Adrenal gland (tissue), 12 donors: ENCODE results near the gene TEAD4. TPM values are rescaled to one million over a fixed set of nuclear protein-coding genes. Genes with fewer than 3 reads are reported as not detected.
A peak's percentile ranks its signal among the peaks of the same experiment; 100 is the strongest.

Source experiments
- DNase-seq, 7 donors: peaks; one replicate each; pipeline ENCODE4 v3.0.0-alpha.2; 2019 to 2020
- H3K27ac ChIP-seq, 5 donors: fragments of 200-600 bp; sonication (generic) in 4 of 5; 1 replicate in 3 of 5; 2 replicates in 2 of 5; pipeline versions ENCODE4 v1.5.1 to v1.8.0; 2016 to 2020; ENCODE audit warnings: mild to moderate bottlenecking in 1 of 5
- H3K27me3 ChIP-seq: fragments of 200-600 bp; 2 replicates; pipeline ENCODE4 v1.8.0; 2021
- H3K36me3 ChIP-seq, 2 donors: fragments of 200-600 bp; replicated peaks in 1 of 2; 1 replicate in 1 of 2; 2 replicates in 1 of 2; pipeline versions ENCODE4 v1.5.1 to v1.8.0; 2018 to 2022
- H3K4me1 ChIP-seq, 2 donors: fragments of 200-600 bp; replicated peaks in 1 of 2; 1 replicate in 1 of 2; 2 replicates in 1 of 2; pipeline versions ENCODE4 v1.5.1 to v1.8.0; 2018 to 2021
- H3K4me3 ChIP-seq, 4 donors: fragments of 200-600 bp; sonication (generic) in 3 of 4; one replicate each; pipeline ENCODE4 v1.5.1; 2016 to 2018
- H3K9me3 ChIP-seq, 3 donors: fragments of 200-600 bp; sonication (generic) in 1 of 3; replicated peaks in 1 of 3; 1 replicate in 2 of 3; 2 replicates in 1 of 3; pipeline versions ENCODE4 v1.5.1 to v1.8.0; 2016 to 2021
- POLR2A ChIP-seq, 2 donors: fragments of 450-650 bp; IDR thresholded peaks; one replicate each; pipeline ENCODE4 v1.6.1; 2017; ENCODE audit warnings: antibody characterized with exemption in 2 of 2, mild to moderate bottlenecking in 2 of 2, moderate library complexity in 1 of 2
- WGBS, 4 donors: extraction: QIAGEN DNeasy Blood & Tissue Kit in 2 of 4; methylation state at CpG; one replicate each; pipeline versions ENCODE4 v1.1.5 to v1.1.7; 2013 to 2017; 5-methylcytosine and 5-hydroxymethylcytosine counted together
- intact Hi-C, 2 donors: fragments of 100-400 bp; cut with DNase I; formaldehyde crosslinking; loops; one replicate each; pipeline versions ENCODE4 v1.14.1 to v1.15.0; 2022 to 2023
- polyA plus RNA-seq, 3 donors: library from polyadenylated mRNA; stranded (reverse); fragments of 200-250 nt in 2 of 3; fragments of 350-450 nt in 1 of 3; fragmentation: Illumina TruSeq in 1 of 3; extraction: RNeasy Lipid Tissue Mini Kit (QIAGEN cat#74804) in 1 of 3; gene quantifications; one replicate each; pipeline ENCODE4 v1.2.3, GENCODE V29; 2013 to 2014
- total RNA-seq, 9 donors: library from RNA; depleted of rRNA in 4 of 9; stranded (reverse); fragments of >200 nt in 4 of 9; fragments of 120-200 nt in 1 of 9; fragmentation: NEBNext Ultra II Directional in 1 of 9; extraction: Animal tissue kit (Norgen Biotek cat#: 25700) in 1 of 9; gene quantifications; one replicate each; pipeline versions ENCODE4 v1.1.0 to v1.2.4, GENCODE V29; 2013 to 2023
- TF ChIP-seq, protein P1 (sequence below), 6 experiments: fragments of 450-650 bp in 4 of 6; fragments of 200-600 bp in 2 of 6; sonication (generic) in 1 of 6; IDR thresholded peaks; 1 replicate in 5 of 6; 2 replicates in 1 of 6; pipeline versions ENCODE4 v1.5.1 to v1.8.0; 2016 to 2021; ENCODE audit warnings: antibody characterized with exemption in 6 of 6, mild to moderate bottlenecking in 2 of 6, moderate library complexity in 1 of 6
- donor health status: healthy with polysubstance abuse.
- donor health status: Bipolar disorder and iron deficiency.
- donor health status: DM: yes; HTN: yes; CAD: no.
- donor health status: DM: no; HTN: no; CAD: no.
- donor health status: DM: no; HTN: no; CAD: no.
- donor health status: DM: yes; HTN: yes; CAD: no.

Gene TEAD4
- total and polyA plus RNA-seq, 12 donors = 1.2 to 16.6 (median 7.6) TPM

DNA sequence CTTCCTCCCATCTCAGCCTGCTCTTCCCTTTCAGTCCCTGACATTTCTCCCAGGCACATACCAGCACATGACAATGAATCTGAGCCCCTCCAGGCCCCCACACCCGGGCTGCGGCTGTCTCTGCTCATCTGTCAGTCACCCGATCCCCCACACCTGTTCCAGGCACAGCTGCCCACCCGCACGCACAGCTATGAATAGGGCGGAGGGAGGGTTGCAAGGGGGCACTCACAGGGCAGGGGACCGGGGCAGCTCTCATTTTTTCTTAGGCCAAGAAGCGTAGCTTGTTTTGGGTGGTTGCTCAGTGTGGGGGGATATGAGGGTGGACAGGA is 74.3 kb downstream of the TEAD4 start:
- no peak for DNase-seq
- WGBS, 4 donors = 67 to 86% (median 73%) methylated on average over 6 to 8 of the region's 8 CpGs

GRCh38 chr12:3034067-3034750 is 75.0 kb downstream of the TEAD4 start:
- DNase-seq = peak; percentile 42 to 79 (median 58)
- intact Hi-C loops = loop anchor here in 1 of 2 donors (10.0 kb wide), 1 partner anchor 149 kb away; no protein-coding TSS in a partner anchor

More for the DNA sequence above, 74.3 kb downstream of the TEAD4 start:
- Histone ChIP-seq H3K4me1 (no peaks in the 10 kb centered on the region), H3K27me3 (no peaks in the 10 kb centered on the region), H3K4me3 (no peak overlapping the region), H3K36me3 (no peaks in the 10 kb centered on the region), H3K27ac (peak overlapping the region in 1 of 5 donors; percentile 55), H3K9me3 (no peaks in the 10 kb centered on the region)
- intact Hi-C loops = loop anchor here in 1 of 2 donors (10.0 kb wide), 1 partner anchor 149 kb away; no protein-coding TSS in a partner anchor
- TF ChIP-seq POLR2A (IDR thresholded peaks at IDR 0.05) = no peak
- TF ChIP-seq, protein P1, sequence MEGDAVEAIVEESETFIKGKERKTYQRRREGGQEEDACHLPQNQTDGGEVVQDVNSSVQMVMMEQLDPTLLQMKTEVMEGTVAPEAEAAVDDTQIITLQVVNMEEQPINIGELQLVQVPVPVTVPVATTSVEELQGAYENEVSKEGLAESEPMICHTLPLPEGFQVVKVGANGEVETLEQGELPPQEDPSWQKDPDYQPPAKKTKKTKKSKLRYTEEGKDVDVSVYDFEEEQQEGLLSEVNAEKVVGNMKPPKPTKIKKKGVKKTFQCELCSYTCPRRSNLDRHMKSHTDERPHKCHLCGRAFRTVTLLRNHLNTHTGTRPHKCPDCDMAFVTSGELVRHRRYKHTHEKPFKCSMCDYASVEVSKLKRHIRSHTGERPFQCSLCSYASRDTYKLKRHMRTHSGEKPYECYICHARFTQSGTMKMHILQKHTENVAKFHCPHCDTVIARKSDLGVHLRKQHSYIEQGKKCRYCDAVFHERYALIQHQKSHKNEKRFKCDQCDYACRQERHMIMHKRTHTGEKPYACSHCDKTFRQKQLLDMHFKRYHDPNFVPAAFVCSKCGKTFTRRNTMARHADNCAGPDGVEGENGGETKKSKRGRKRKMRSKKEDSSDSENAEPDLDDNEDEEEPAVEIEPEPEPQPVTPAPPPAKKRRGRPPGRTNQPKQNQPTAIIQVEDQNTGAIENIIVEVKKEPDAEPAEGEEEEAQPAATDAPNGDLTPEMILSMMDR (IDR thresholded peaks at IDR 0.05) = no peak

GRCh38 chr12:3035171-3035570 is 76.0 kb downstream of the TEAD4 start:
- Histone ChIP-seq H3K9me3 (no peaks in the 10 kb centered on the region), H3K4me1 (no peaks in the 10 kb centered on the region), H3K36me3 (no peaks in the 10 kb centered on the region), H3K27ac (no peak overlapping the region), H3K4me3 (no peak overlapping the region), H3K27me3 (no peaks in the 10 kb centered on the region)
- TF ChIP-seq POLR2A (IDR thresholded peaks at IDR 0.05) = no peak
- TF ChIP-seq, protein P1 (IDR thresholded peaks at IDR 0.05) = no peak
- 77 to 82% (median 79%) methylated on average over 5 of the region's 5 CpGs for WGBS, 4 donors
- peak in 1 of 7 donors; percentile 31 for DNase-seq
- intact Hi-C loops = loop anchor here in 1 of 2 donors (10.0 kb wide), 1 partner anchor 150 kb away; no protein-coding TSS in a partner anchor

More at GRCh38 chr12:3034067-3034750, 75.0 kb downstream of the TEAD4 start:
- H3K36me3 ChIP-seq = no peaks in the 10 kb centered on the region
- TF ChIP-seq, protein P1 (IDR thresholded peaks at IDR 0.05) = peak; percentile 44 to 62 (median 56)
- TF ChIP-seq POLR2A (IDR thresholded peaks at IDR 0.05) = no peak
- no peak overlapping the region for H3K4me3 ChIP-seq
- no peaks in the 10 kb centered on the region for H3K4me1 ChIP-seq
- 36 to 51% (median 45%) methylated on average over 8 to 10 of the region's 10 CpGs for WGBS, 4 donors
- no peaks in the 10 kb centered on the region for H3K27me3 ChIP-seq
- no peaks in the 10 kb centered on the region for H3K9me3 ChIP-seq
- no peak overlapping the region for H3K27ac ChIP-seq

DNA sequence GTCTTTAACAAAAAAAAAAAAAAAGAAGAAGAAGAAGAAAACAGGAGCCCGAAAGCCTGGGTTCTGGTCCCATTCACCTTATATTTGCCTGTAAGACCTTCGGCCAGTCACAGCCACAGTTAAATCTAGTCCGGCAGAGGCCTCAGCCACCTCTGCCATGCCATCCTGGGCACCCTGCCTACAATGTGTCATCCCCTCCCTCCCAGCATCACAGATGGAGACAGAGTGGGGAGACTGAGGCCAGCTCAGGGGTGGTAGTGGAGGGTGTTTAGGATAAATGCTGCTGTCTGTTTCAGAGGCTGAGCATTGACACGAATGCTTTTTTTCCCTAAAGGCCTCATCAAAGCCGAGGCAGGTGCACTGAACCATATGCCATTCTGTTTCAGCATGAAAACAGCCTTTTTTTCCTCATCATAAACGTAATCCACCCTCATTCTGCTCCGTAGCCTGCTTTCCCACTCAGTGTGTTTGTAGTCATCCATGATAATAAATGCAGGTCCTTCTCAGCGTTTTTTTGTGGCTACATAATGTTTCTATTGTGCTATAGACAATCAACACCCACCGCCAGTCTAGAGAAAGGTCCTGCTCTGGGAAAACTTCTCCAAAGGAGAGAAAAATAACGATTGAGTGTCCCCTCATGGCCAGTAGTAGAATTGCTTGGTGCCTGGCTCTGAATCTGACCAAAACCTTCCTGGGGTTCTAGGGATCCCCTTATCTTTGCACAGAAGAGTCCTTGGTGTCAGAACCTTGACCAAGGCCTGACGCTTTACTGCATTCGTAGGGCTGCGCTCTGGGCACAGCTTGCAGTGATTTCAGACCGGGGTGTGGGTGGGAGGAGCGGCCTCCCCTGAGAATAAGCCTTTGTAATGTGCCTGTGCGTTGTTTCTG is 76.9 kb downstream of the TEAD4 start:
- no peak for DNase-seq
- no peaks in the 10 kb centered on the region for H3K27me3 ChIP-seq
- no peaks in the 10 kb centered on the region for H3K36me3 ChIP-seq
- no peaks in the 10 kb centered on the region for H3K4me1 ChIP-seq
- TF ChIP-seq POLR2A (IDR thresholded peaks at IDR 0.05) = no peak
- TF ChIP-seq, protein P1 (IDR thresholded peaks at IDR 0.05) = peak in 4 of 6 experiments; percentile 13 to 20 (median 15)
- no peak overlapping the region for H3K4me3 ChIP-seq
- H3K9me3 ChIP-seq = no peaks in the 10 kb centered on the region
- intact Hi-C loops = loop anchor here in 1 of 2 donors (10.0 kb wide), 1 partner anchor 151 kb away; no protein-coding TSS in a partner anchor
- WGBS, 4 donors = 72 to 78% (median 76%) methylated on average over 13 to 16 of the region's 16 CpGs
- no peak overlapping the region for H3K27ac ChIP-seq
